MCF 10A (cell line): ENCODE data around the gene C7orf57. TPM values are rescaled to one million over a fixed set of nuclear protein-coding genes. Genes with fewer than 3 reads are reported as not detected.

Source experiments
- BruUV-seq: library from RNA; stranded (reverse); fragments of 400-500 nt; replicated peaks from 2 replicates; lab custom pipeline; 2021; lab: Mats Ljungman, UMichigan
- CTCF ChIA-PET: fragments of 300-600 bp; sonication (Branson Sonifier 250); formaldehyde crosslinking; extraction: SDS; loops from one replicate; lab custom pipeline; 2021; ENCODE audit warnings: antibody characterized with exemption, inconsistent platforms; lab: Yijun Ruan, JAX
- POLR2A ChIA-PET: fragments of 300-600, 350-650 bp; sonication (Branson Sonifier 250); formaldehyde crosslinking; extraction: SDS; loops from one replicate; lab custom pipeline; 2020; ENCODE audit warnings: antibody characterized with exemption, inconsistent platforms; lab: Yijun Ruan, JAX
- DNase-seq: peaks from one replicate; pipeline ENCODE4 v3.0.0-alpha.2; 2018; ENCODE audit not compliant: unreplicated experiment
- H3K27ac Mint-ChIP-seq: one replicate; pipeline ENCODE4 v1.8.0; 2022; ENCODE audit warnings: mild to moderate bottlenecking, low read depth, mixed read lengths; ENCODE audit not compliant: unreplicated experiment
- H3K27me3 Mint-ChIP-seq: one replicate; pipeline ENCODE4 v1.8.0; 2022; ENCODE audit warnings: mixed read lengths; ENCODE audit not compliant: insufficient read depth, unreplicated experiment
- H3K36me3 Mint-ChIP-seq: one replicate; pipeline ENCODE4 v1.8.0; 2022; ENCODE audit warnings: mild to moderate bottlenecking, moderate library complexity, mixed read lengths; ENCODE audit not compliant: insufficient read depth, unreplicated experiment
- H3K4me1 Mint-ChIP-seq: one replicate; pipeline ENCODE4 v1.8.0; 2022; ENCODE audit warnings: mixed read lengths; ENCODE audit not compliant: insufficient read depth, unreplicated experiment
- H3K4me3 Mint-ChIP-seq: one replicate; pipeline ENCODE4 v1.8.0; 2022; ENCODE audit warnings: mild to moderate bottlenecking, moderate library complexity, mixed read lengths; ENCODE audit not compliant: unreplicated experiment
- H3K9me3 Mint-ChIP-seq: one replicate; pipeline ENCODE4 v1.8.0; 2022; ENCODE audit warnings: mixed read lengths; ENCODE audit not compliant: unreplicated experiment
- CTCF ChIP-seq: fragments of 200-600 bp; IDR thresholded peaks from one replicate; pipeline ENCODE4 v1.8.0; 2022; ENCODE audit warnings: antibody characterized with exemption, mild to moderate bottlenecking; ENCODE audit not compliant: unreplicated experiment
- intact Hi-C: fragments of 100-400 bp; cut with micrococcal nuclease; formaldehyde crosslinking; loops from 2 replicates; pipeline ENCODE4 v1.14.1; 2022
- total RNA-seq: library from RNA; stranded (reverse); gene quantifications from 2 replicates; pipeline ENCODE4 v1.2.3, GENCODE V29; 2022

Gene C7orf57
- total RNA-seq, 1 experiment from 2014 or later = 0.37 TPM

GRCh38 chr7:48049850-48050249 lies 14.5 kb downstream of the C7orf57 start:
- Mint-ChIP-seq H3K4me3 (no peak overlapping the region), H3K36me3 (no peaks in the 10 kb centered on the region), H3K4me1 (peaks cover 8% of the 10 kb centered on the region), H3K27me3 (no peaks in the 10 kb centered on the region), H3K27ac (no peak overlapping the region), H3K9me3 (no peaks in the 10 kb centered on the region)
- no TSS peak for BruUV-seq
- no peak for TF ChIP-seq CTCF
- DNase-seq = no peak
- ChIA-PET POLR2A (no interaction called here), CTCF (interaction anchor here (0.9 kb wide), 1 partner anchor 19 kb away, joined by 3 read pairs; no protein-coding TSS in a partner anchor)
- intact Hi-C loops = no loop called here

DNA sequence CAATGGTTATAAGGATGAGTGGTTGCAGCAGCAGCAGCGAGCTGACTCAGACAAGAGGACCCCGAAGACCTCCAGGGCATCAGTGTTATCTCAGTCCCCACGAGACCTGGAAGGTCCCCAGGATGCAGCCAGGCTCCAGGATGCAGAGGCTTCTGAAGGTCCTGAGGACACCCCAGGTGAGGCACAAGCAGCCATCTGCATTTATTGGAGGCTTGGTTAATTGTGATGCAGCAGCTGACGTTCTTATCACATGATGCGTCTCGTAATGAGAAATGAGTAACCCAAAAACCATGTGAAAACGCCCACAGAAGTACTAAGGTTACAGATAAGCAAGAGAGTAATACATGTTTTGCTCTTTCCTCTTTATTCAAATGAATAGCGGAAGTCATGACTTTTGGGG lies 17.4 kb downstream of the C7orf57 start:
- H3K4me3 Mint-ChIP-seq = no peak overlapping the region
- intact Hi-C loops = no loop called here
- CTCF ChIA-PET = interaction anchor here (0.9 kb wide), 1 partner anchor 20 kb away, joined by 3 read pairs; no protein-coding TSS in a partner anchor

GRCh38 chr7:48053736-48054135 lies 18.4 kb downstream of the C7orf57 start:
- POLR2A ChIA-PET = no interaction called here
- Mint-ChIP-seq H3K9me3 (peaks cover 6% of the 10 kb centered on the region), H3K4me3 (no peak overlapping the region), H3K36me3 (no peaks in the 10 kb centered on the region), H3K27ac (no peak overlapping the region), H3K4me1 (no peaks in the 10 kb centered on the region), H3K27me3 (no peaks in the 10 kb centered on the region)
- TF ChIP-seq CTCF = no peak
- intact Hi-C loops = no loop called here
- DNase-seq = no peak
- no TSS peak for BruUV-seq
- CTCF ChIA-PET = interaction anchor here (0.6 to 0.9 kb wide), 3 partner anchors 21 to 108 kb away, joined by 3 read pairs; no protein-coding TSS in a partner anchor

More for the DNA sequence above, 17.4 kb downstream of the C7orf57 start:
- POLR2A ChIA-PET = no interaction called here
- Mint-ChIP-seq H3K27me3 (no peaks in the 10 kb centered on the region), H3K27ac (no peak overlapping the region), H3K36me3 (no peaks in the 10 kb centered on the region), H3K4me1 (peaks cover 7% of the 10 kb centered on the region), H3K9me3 (no peaks in the 10 kb centered on the region)
- no peak for TF ChIP-seq CTCF
- DNase-seq = peak; percentile 25
- BruUV-seq = no TSS peak

DNA sequence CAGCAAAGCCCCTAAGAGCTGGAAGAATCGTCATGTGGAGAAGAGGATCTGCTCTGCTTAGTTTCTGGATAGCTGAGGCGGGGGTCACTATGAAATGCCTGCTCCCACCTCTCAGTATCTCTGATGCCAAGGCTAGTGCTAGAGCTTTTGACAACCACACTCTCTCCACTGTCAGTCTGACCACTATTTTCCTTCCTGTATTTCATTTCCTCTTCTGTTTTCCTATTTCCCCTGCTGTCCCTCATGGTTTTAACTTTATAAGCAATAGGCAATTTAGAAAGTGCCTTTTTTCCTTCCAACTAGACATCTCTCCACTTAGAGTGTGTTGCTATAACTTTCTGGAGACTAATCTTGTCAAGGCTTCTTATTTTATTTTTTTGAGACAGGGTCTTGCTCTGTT lies 23.6 kb downstream of the C7orf57 start:
- intact Hi-C loops = no loop called here
- POLR2A ChIA-PET = interaction anchor here (1.2 kb wide), 1 partner anchor 33 kb away, joined by 5 read pairs; no protein-coding TSS in a partner anchor
- CTCF ChIA-PET = interaction anchor here (1.4 kb wide), 1 partner anchor 21 kb away, joined by 3 read pairs; no protein-coding TSS in a partner anchor

More for the DNA sequence above, 23.6 kb downstream of the C7orf57 start:
- H3K9me3 Mint-ChIP-seq = peaks cover 17% of the 10 kb centered on the region
- no peak overlapping the region for H3K27ac Mint-ChIP-seq
- no TSS peak for BruUV-seq
- no peaks in the 10 kb centered on the region for H3K4me1 Mint-ChIP-seq
- no peaks in the 10 kb centered on the region for H3K27me3 Mint-ChIP-seq
- no peak overlapping the region for H3K4me3 Mint-ChIP-seq
- H3K36me3 Mint-ChIP-seq = no peaks in the 10 kb centered on the region
- TF ChIP-seq CTCF = no peak
- DNase-seq = no peak
